GM23248 (cell line): Measurements from ENCODE around the gene RPRD1B. TPM values are rescaled to one million over a fixed set of nuclear protein-coding genes. Genes with fewer than 3 reads are reported as not detected.

Experiments
- DNase-seq: peaks from one replicate; pipeline ENCODE4 v3.0.0-alpha.2; 2015
- H2AFZ ChIP-seq: fragments of 200-600 bp; sonication (generic); 2 replicates; pipeline ENCODE4 v1.6.1; 2016; ENCODE audit warnings: antibody characterized with exemption
- H3F3A ChIP-seq: fragments of 200-600 bp; sonication (generic); 2 replicates; pipeline ENCODE4 v1.6.1; 2016; ENCODE audit warnings: mild to moderate bottlenecking, antibody characterized with exemption, mixed run types; ENCODE audit not compliant: insufficient read depth
- H3K27ac ChIP-seq: fragments of 200-600 bp; sonication (generic); 2 replicates; pipeline ENCODE4 v1.5.1; 2016; ENCODE audit warnings: mild to moderate bottlenecking
- H3K27me3 ChIP-seq: fragments of 200-600 bp; sonication (generic); replicated peaks from 2 replicates; pipeline ENCODE4 v1.6.1; 2016; ENCODE audit warnings: mild to moderate bottlenecking; ENCODE audit not compliant: insufficient read depth
- H3K36me3 ChIP-seq: fragments of 200-600 bp; sonication (generic); 2 replicates; pipeline ENCODE4 v1.6.1; 2016; ENCODE audit warnings: low read depth, mild to moderate bottlenecking
- H3K4me1 ChIP-seq: fragments of 200-600 bp; sonication (generic); 2 replicates; pipeline ENCODE4 v1.6.1; 2016; ENCODE audit warnings: mild to moderate bottlenecking; ENCODE audit not compliant: insufficient read depth
- H3K4me2 ChIP-seq: fragments of 200-600 bp; sonication (generic); one replicate; pipeline ENCODE4 v1.6.1; 2016; ENCODE audit warnings: mild to moderate bottlenecking; ENCODE audit not compliant: unreplicated experiment
- H3K4me3 ChIP-seq: fragments of 200-600 bp; sonication (generic); 2 replicates; pipeline ENCODE4 v1.5.1; 2016; ENCODE audit warnings: mild to moderate bottlenecking
- H3K79me2 ChIP-seq: fragments of 200-600 bp; sonication (generic); 2 replicates; pipeline ENCODE4 v1.6.1; 2016; ENCODE audit warnings: mild to moderate bottlenecking; ENCODE audit not compliant: insufficient read depth
- H3K9ac ChIP-seq: fragments of 200-600 bp; sonication (generic); 2 replicates; pipeline ENCODE4 v1.6.1; 2016; ENCODE audit warnings: mild to moderate bottlenecking
- H3K9me2 ChIP-seq: fragments of 200-600 bp; sonication (generic); 2 replicates; pipeline ENCODE4 v1.6.1; 2016; ENCODE audit warnings: mixed run types, mild to moderate bottlenecking, moderate library complexity; ENCODE audit not compliant: insufficient read depth
- H3K9me3 ChIP-seq: fragments of 200-600 bp; sonication (generic); one replicate; pipeline ENCODE4 v1.6.1; 2017; ENCODE audit warnings: low read depth
- H4K20me1 ChIP-seq: fragments of 200-600 bp; sonication (generic); 2 replicates; pipeline ENCODE4 v1.6.0; 2016; ENCODE audit not compliant: insufficient read depth
- EZH2 ChIP-seq: fragments of 200-600 bp; sonication (generic); IDR thresholded peaks from 2 replicates; pipeline ENCODE4 v1.6.1; 2018; ENCODE audit warnings: antibody characterized with exemption, mild to moderate bottlenecking; ENCODE audit not compliant: insufficient read depth, poor library complexity, severe bottlenecking
- EZH2phosphoT487 ChIP-seq: fragments of 200-600 bp; sonication (generic); IDR thresholded peaks from 2 replicates; pipeline ENCODE4 v1.6.1; 2018; ENCODE audit warnings: antibody characterized with exemption, moderate library complexity, mild to moderate bottlenecking, low read depth; ENCODE audit not compliant: insufficient read depth
- WGBS, 2 experiments: methylation state at CpG; one replicate each; pipeline ENCODE4 v1.1.6; 2015 to 2017; ENCODE audit warnings: low lambda C conversion rate in 2 of 2, low coverage in 1 of 2; ENCODE audit errors: missing lambda C conversion rate in 2 of 2; 5-methylcytosine and 5-hydroxymethylcytosine counted together
- in situ Hi-C: fragments of 300-500 bp; cut with MboI; formaldehyde crosslinking; loops from 2 replicates; pipeline ENCODE4 v1.15.0; 2020
- polyA plus RNA-seq: library from polyadenylated mRNA; unstranded; fragments of >200 nt; fragmentation: Nextera tagmentation; extraction: Ambion mirVana; gene quantifications from 2 replicates; pipeline ENCODE4 v1.2.1, GENCODE V29; 2016
- total RNA-seq: library from RNA; depleted of rRNA; stranded (reverse); fragments of >200 nt; shearing (Covaris generic); gene quantifications from 2 replicates; pipeline ENCODE4 v1.2.3, GENCODE V29; 2014

The RPRD1B gene
- total and polyA plus RNA-seq, 2 experiments from 2014 or later = 13.5 to 15.6 TPM

DNA sequence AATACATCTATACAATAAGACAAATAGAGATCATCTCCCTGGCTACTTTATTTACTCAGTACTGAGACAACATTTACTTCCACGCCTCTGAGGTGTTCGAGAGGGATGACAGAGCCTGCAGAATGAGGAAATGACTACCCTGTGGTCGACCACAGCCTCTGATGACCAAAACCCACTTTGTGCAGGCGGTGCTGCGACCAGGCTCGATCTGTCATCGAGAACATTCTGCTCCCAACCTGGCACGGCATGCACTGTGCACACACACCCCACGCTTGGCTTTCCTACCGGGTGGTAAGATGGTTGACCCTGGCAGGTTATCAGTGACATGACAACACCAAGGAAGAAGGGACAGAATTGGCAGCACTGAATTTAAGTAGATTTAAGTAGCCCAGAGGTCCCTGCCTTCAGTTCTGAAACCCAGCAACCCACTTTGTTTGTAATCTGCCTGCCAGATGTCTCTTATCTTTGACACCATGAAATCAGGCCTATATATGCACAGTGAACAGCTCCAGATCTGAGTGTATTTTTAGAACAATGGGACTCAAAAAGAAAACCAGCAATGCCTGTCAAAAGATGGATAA, 42.9 kb upstream of the RPRD1B start:
- Histone ChIP-seq H3K9me2 (no peaks in the 10 kb centered on the region), H4K20me1 (no peaks in the 10 kb centered on the region), H3K36me3 (0 out of 2 replicates have a peak, but pooled peaks cover 6% of the 10 kb centered on the region), H3K79me2 (no peaks in the 10 kb centered on the region), H3K9ac (peak overlapping the region; percentile 43), H3K4me2 (peak overlapping the region; percentile 3), H3K27me3 (no peaks in the 10 kb centered on the region), H2AFZ (no peak overlapping the region), H3K4me3 (no peak overlapping the region), H3K27ac (peak overlapping the region; percentile 50), H3F3A (peaks cover 16% of the 10 kb centered on the region; the same call in 1 of the 2 replicates), H3K4me1 (peaks cover 31% of the 10 kb centered on the region), H3K9me3 (no peaks in the 10 kb centered on the region)
- in situ Hi-C loops = loop anchor here (25.0 kb wide), 1 partner anchor 728 kb away; the partner anchor contains the start of gene GHRH
- peak; percentile 94 for DNase-seq
- WGBS, 2 experiments = 2 to 5% methylated on average over 10 of the region's 10 CpGs
- TF ChIP-seq EZH2phosphoT487 (peak; percentile 91), EZH2 (no peak)

- in situ Hi-C loops = loop anchor here (25.0 kb wide), 1 partner anchor 729 kb away; the partner anchor contains the start of gene GHRH
- Histone ChIP-seq H3K27me3 (no peaks in the 10 kb centered on the region), H3K9ac (peak overlapping the region; percentile 19), H3K79me2 (no peaks in the 10 kb centered on the region), H3K36me3 (0 out of 2 replicates have a peak, but pooled peaks cover 6% of the 10 kb centered on the region), H3K4me3 (no peak overlapping the region), H4K20me1 (no peaks in the 10 kb centered on the region), H3K27ac (peak overlapping the region; percentile 27), H3K9me2 (no peaks in the 10 kb centered on the region), H3F3A (peaks cover 16% of the 10 kb centered on the region; the same call in 1 of the 2 replicates), H3K9me3 (no peaks in the 10 kb centered on the region), H2AFZ (no peak overlapping the region), H3K4me1 (peaks cover 31% of the 10 kb centered on the region), H3K4me2 (peak overlapping the region; percentile 3)
- no peak for DNase-seq
- 62 to 66% methylated on average over 4 of the region's 4 CpGs for WGBS, 2 experiments
- TF ChIP-seq EZH2 = no peak
- TF ChIP-seq EZH2phosphoT487 = no peak
These were observed 42.2 kb upstream of the RPRD1B start for GRCh38 chr20:37991157-37991866.

DNA sequence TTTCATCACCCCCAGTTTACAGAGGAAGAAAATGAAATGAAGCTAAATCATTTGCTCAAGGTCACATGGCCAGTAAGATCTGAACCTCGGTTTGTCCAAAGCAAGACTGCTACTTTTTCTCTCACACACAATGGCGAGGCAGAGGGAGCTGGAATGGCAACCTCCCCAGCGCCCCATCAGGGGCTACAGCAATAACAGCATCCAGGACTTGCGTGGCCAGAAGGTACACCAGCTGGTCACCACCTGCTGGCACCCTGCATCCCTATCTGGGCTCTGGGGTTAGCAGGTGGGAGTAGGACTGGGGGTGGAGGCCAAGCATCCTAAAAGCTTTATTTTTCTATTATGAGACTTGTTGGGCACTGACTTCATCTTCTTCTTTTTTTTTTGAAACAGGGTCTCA, 41.6 kb upstream of the RPRD1B start:
- Histone ChIP-seq H4K20me1 (no peaks in the 10 kb centered on the region), H3K4me2 (no peak overlapping the region), H3K27me3 (no peaks in the 10 kb centered on the region), H3F3A (peaks cover 16% of the 10 kb centered on the region; the same call in 1 of the 2 replicates), H3K9me3 (no peaks in the 10 kb centered on the region), H3K4me1 (peaks cover 31% of the 10 kb centered on the region), H2AFZ (no peak overlapping the region), H3K27ac (no peak overlapping the region), H3K79me2 (no peaks in the 10 kb centered on the region), H3K4me3 (no peak overlapping the region), H3K9ac (no peak overlapping the region), H3K36me3 (0 out of 2 replicates have a peak, but pooled peaks cover 6% of the 10 kb centered on the region), H3K9me2 (no peaks in the 10 kb centered on the region)
- 91 to 98% methylated on average over 4 of the region's 4 CpGs for WGBS, 2 experiments
- TF ChIP-seq EZH2 (no peak), EZH2phosphoT487 (no peak)
- in situ Hi-C loops = loop anchor here (25.0 kb wide), 1 partner anchor 730 kb away; the partner anchor contains the start of gene GHRH
- no peak for DNase-seq

DNA sequence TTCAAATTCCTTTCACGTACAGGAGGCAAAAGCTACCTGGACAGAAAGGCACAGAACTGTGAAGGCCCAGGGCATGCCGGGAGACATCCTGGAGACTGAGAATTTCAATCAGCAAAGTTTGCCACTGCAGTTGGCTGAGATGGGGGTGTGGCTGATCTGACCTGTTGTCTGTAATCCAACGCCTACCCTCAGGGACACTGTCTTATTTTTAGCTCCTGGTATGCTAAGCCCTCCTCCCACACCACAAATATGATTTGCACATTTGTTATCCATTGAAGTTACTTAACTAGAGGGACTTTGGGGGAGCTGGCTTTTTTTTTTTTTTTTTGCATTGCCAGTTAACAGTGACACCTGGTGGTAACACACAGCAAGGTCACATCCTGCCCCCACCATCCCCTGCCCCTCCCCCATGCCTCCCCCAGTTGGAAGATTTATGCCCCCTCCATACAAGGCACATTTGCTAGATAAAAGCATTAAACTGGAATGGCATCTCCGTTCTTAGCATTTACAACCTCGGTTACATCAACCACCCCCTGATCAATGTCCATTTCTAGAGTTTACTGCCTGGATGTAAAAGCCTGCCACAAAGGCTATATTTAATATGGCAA, 40.6 kb upstream of the RPRD1B start:
- 0 out of 2 replicates have a peak, but pooled peaks cover 6% of the 10 kb centered on the region for H3K36me3 ChIP-seq
- H3K9ac ChIP-seq = no peak overlapping the region; the same call in 1 of the 2 replicates

More for the DNA sequence above, 40.6 kb upstream of the RPRD1B start:
- H3K4me2 ChIP-seq = no peak overlapping the region
- H3F3A ChIP-seq = peaks cover 16% of the 10 kb centered on the region; the same call in 1 of the 2 replicates
- H4K20me1 ChIP-seq = no peaks in the 10 kb centered on the region
- TF ChIP-seq EZH2 (no peak), EZH2phosphoT487 (no peak)
- peak; percentile 77 for DNase-seq
- H3K9me3 ChIP-seq = no peaks in the 10 kb centered on the region
- no peaks in the 10 kb centered on the region for H3K9me2 ChIP-seq
- no peaks in the 10 kb centered on the region for H3K27me3 ChIP-seq
- H3K4me3 ChIP-seq = no peak overlapping the region
- no peak overlapping the region for H3K27ac ChIP-seq
- no peak overlapping the region for H2AFZ ChIP-seq
- in situ Hi-C loops = loop anchor here (25.0 kb wide), 1 partner anchor 731 kb away; the partner anchor contains the start of gene GHRH
- H3K79me2 ChIP-seq = no peaks in the 10 kb centered on the region
- H3K4me1 ChIP-seq = peaks cover 31% of the 10 kb centered on the region
- WGBS, 2 experiments = 44 to 50% methylated on average over 5 of the region's 5 CpGs
